ENCODE results near the gene PCBP1.

Gene PCBP1

GRCh38 chr2:70061317-70061716 is 26.0 kb upstream of the PCBP1 start:
- H3K27ac Mint-ChIP-seq = no peak overlapping the region
- ATAC-seq (ENCODE audit: low read depth) (no peak), DNase-seq (ENCODE audit: low spot score in 2 of 2) (no peak)
- no peaks in the 10 kb centered on the region for H3K27me3 Mint-ChIP-seq
- H3K9me3 Mint-ChIP-seq = no peaks in the 10 kb centered on the region
- peaks cover 5% of the 10 kb centered on the region for H3K4me1 Mint-ChIP-seq
- peaks cover 23% of the 10 kb centered on the region for H3K36me3 Mint-ChIP-seq
- no peak overlapping the region for H3K4me3 Mint-ChIP-seq

- peaks cover 28% of the 10 kb centered on the region for H3K36me3 Mint-ChIP-seq
- no peaks in the 10 kb centered on the region for H3K27me3 Mint-ChIP-seq
- DNase-seq (ENCODE audit: low spot score in 2 of 2) (no peak), ATAC-seq (ENCODE audit: low read depth) (no peak)
- peaks cover 5% of the 10 kb centered on the region for H3K4me1 Mint-ChIP-seq
- H3K9me3 Mint-ChIP-seq = no peaks in the 10 kb centered on the region
- H3K4me3 Mint-ChIP-seq = no peak overlapping the region
- H3K27ac Mint-ChIP-seq = no peak overlapping the region
Measured at GRCh38 chr2:70062270-70062669, 25.0 kb upstream of the PCBP1 start.

- DNase-seq (ENCODE audit: low spot score in 2 of 2) (no peak), ATAC-seq (ENCODE audit: low read depth) (no peak)
- Mint-ChIP-seq H3K36me3 (peaks cover 29% of the 10 kb centered on the region), H3K27ac (peak overlapping the region; percentile 80), H3K27me3 (no peaks in the 10 kb centered on the region), H3K9me3 (no peaks in the 10 kb centered on the region), H3K4me3 (peak overlapping the region; percentile 33), H3K4me1 (peaks cover 25% of the 10 kb centered on the region)
Measured at GRCh38 chr2:70068119-70068518, 19.2 kb upstream of the PCBP1 start.

- peak; percentile 22 to 41 for DNase-seq (ENCODE audit: low spot score in 2 of 2)
- Mint-ChIP-seq H3K36me3 (peaks cover 28% of the 10 kb centered on the region), H3K27me3 (no peaks in the 10 kb centered on the region), H3K9me3 (no peaks in the 10 kb centered on the region), H3K4me1 (peaks cover 22% of the 10 kb centered on the region), H3K4me3 (peak overlapping the region; percentile 60), H3K27ac (peak overlapping the region; percentile 99)
- peak; percentile 79 for ATAC-seq (ENCODE audit: low read depth)
Measured at GRCh38 chr2:70069049-70069448, 18.2 kb upstream of the PCBP1 start.

GRCh38 chr2:70070542-70071268 is 16.6 kb upstream of the PCBP1 start:
- Mint-ChIP-seq H3K27me3 (no peaks in the 10 kb centered on the region), H3K36me3 (peaks cover 28% of the 10 kb centered on the region), H3K4me3 (peak overlapping the region; percentile 62), H3K9me3 (no peaks in the 10 kb centered on the region), H3K27ac (peak overlapping the region; percentile 99), H3K4me1 (peaks cover 20% of the 10 kb centered on the region)
- DNase-seq (ENCODE audit: low spot score in 2 of 2) (peak; percentile 35 to 63), ATAC-seq (ENCODE audit: low read depth) (peak; percentile 81)

- DNase-seq (ENCODE audit: low spot score in 2 of 2) = no peak
- H3K4me3 Mint-ChIP-seq = no peak overlapping the region
- ATAC-seq (ENCODE audit: low read depth) = no peak
- no peaks in the 10 kb centered on the region for H3K27me3 Mint-ChIP-seq
- H3K27ac Mint-ChIP-seq = peak overlapping the region; percentile 28
- H3K36me3 Mint-ChIP-seq = peaks cover 22% of the 10 kb centered on the region
- no peaks in the 10 kb centered on the region for H3K9me3 Mint-ChIP-seq
- peaks cover 18% of the 10 kb centered on the region for H3K4me1 Mint-ChIP-seq
Measured at GRCh38 chr2:70073493-70073892, 13.8 kb upstream of the PCBP1 start.

GRCh38 chr2:70078384-70078783 is 8.9 kb upstream of the PCBP1 start:
- Mint-ChIP-seq H3K4me1 (peaks cover 13% of the 10 kb centered on the region), H3K36me3 (peaks cover 31% of the 10 kb centered on the region), H3K27ac (peak overlapping the region; percentile 43), H3K4me3 (no peak overlapping the region), H3K27me3 (no peaks in the 10 kb centered on the region), H3K9me3 (no peaks in the 10 kb centered on the region)
- ATAC-seq (ENCODE audit: low read depth) (no peak), DNase-seq (ENCODE audit: low spot score in 2 of 2) (no peak)

GRCh38 chr2:70080610-70081200 is 6.6 kb upstream of the PCBP1 start:
- ATAC-seq (ENCODE audit: low read depth) = no peak
- Mint-ChIP-seq H3K36me3 (peaks cover 26% of the 10 kb centered on the region), H3K27me3 (no peaks in the 10 kb centered on the region)

GRCh38 chr2:70081221-70081620 is 6.1 kb upstream of the PCBP1 start:
- ATAC-seq (ENCODE audit: low read depth) = no peak
- no peaks in the 10 kb centered on the region for H3K9me3 Mint-ChIP-seq
- H3K27ac Mint-ChIP-seq = no peak overlapping the region
- no peaks in the 10 kb centered on the region for H3K27me3 Mint-ChIP-seq
- peaks cover 32% of the 10 kb centered on the region for H3K4me1 Mint-ChIP-seq
- H3K4me3 Mint-ChIP-seq = no peak overlapping the region
- peaks cover 24% of the 10 kb centered on the region for H3K36me3 Mint-ChIP-seq
- no peak for DNase-seq (ENCODE audit: low spot score in 2 of 2)

More at GRCh38 chr2:70080610-70081200, 6.6 kb upstream of the PCBP1 start:
- Mint-ChIP-seq H3K4me3 (no peak overlapping the region), H3K4me1 (peaks cover 30% of the 10 kb centered on the region), H3K9me3 (no peaks in the 10 kb centered on the region), H3K27ac (no peak overlapping the region)
- DNase-seq (ENCODE audit: low spot score in 2 of 2) = no peak

GRCh38 chr2:70083344-70084156 is 3.7 kb upstream of the PCBP1 start:
- DNase-seq (ENCODE audit: low spot score in 2 of 2) (peak in 1 of 2 donors; percentile 26), ATAC-seq (ENCODE audit: low read depth) (peak; percentile 26)
- H3K36me3 Mint-ChIP-seq = peaks cover 26% of the 10 kb centered on the region
- peak overlapping the region; percentile 65 for H3K4me3 Mint-ChIP-seq
- peak overlapping the region; percentile 100 for H3K27ac Mint-ChIP-seq
- H3K4me1 Mint-ChIP-seq = peaks cover 31% of the 10 kb centered on the region
- H3K27me3 Mint-ChIP-seq = no peaks in the 10 kb centered on the region
- no peaks in the 10 kb centered on the region for H3K9me3 Mint-ChIP-seq

GRCh38 chr2:70084973-70085710 is 2.1 kb upstream of the PCBP1 start:
- H3K27me3 Mint-ChIP-seq = no peaks in the 10 kb centered on the region
- peaks cover 39% of the 10 kb centered on the region for H3K4me1 Mint-ChIP-seq
- H3K9me3 Mint-ChIP-seq = no peaks in the 10 kb centered on the region
- DNase-seq (ENCODE audit: low spot score in 2 of 2) (peak in 1 of 2 donors; percentile 27), ATAC-seq (ENCODE audit: low read depth) (peak; percentile 7)
- peaks cover 25% of the 10 kb centered on the region for H3K36me3 Mint-ChIP-seq
- peak overlapping the region; percentile 93 for H3K4me3 Mint-ChIP-seq
- peak overlapping the region; percentile 100 for H3K27ac Mint-ChIP-seq

- DNase-seq (ENCODE audit: low spot score in 2 of 2) (no peak), ATAC-seq (ENCODE audit: low read depth) (no peak)
- no peaks in the 10 kb centered on the region for H3K27me3 Mint-ChIP-seq
- peaks cover 44% of the 10 kb centered on the region for H3K4me1 Mint-ChIP-seq
- H3K9me3 Mint-ChIP-seq = no peaks in the 10 kb centered on the region
- peak overlapping the region; percentile 93 for H3K4me3 Mint-ChIP-seq
- H3K36me3 Mint-ChIP-seq = peaks cover 27% of the 10 kb centered on the region
- H3K27ac Mint-ChIP-seq = peak overlapping the region; percentile 100
Measured at GRCh38 chr2:70085711-70086277, 1.5 kb upstream of the PCBP1 start.

- Mint-ChIP-seq H3K36me3 (peaks cover 26% of the 10 kb centered on the region), H3K4me1 (peaks cover 46% of the 10 kb centered on the region), H3K4me3 (peak overlapping the region; percentile 93), H3K27me3 (no peaks in the 10 kb centered on the region), H3K9me3 (no peaks in the 10 kb centered on the region), H3K27ac (peak overlapping the region; percentile 100)
- peak; percentile 50 for ATAC-seq (ENCODE audit: low read depth)
- DNase-seq (ENCODE audit: low spot score in 2 of 2) = peak; percentile 78 to 83
Measured at GRCh38 chr2:70086278-70086837, 919 bp upstream of the PCBP1 start.
